Gastroesophageal sphincter (tissue), 4 donors: ENCODE results near the gene FAM13C. TPM values are rescaled to one million over a fixed set of nuclear protein-coding genes. Genes with fewer than 3 reads are reported as not detected.

Experiments
- ATAC-seq: fragments of 150-250 bp; one replicate; pipeline ENCODE4 v1.9.1; 2016; ENCODE audit warnings: mild to moderate bottlenecking, moderate library complexity
- H3K27ac ChIP-seq, 4 donors: fragments of 200-600 bp; sonication (generic) in 3 of 4; 1 replicate in 3 of 4; 2 replicates in 1 of 4; pipeline ENCODE4 v1.5.1; 2016 to 2019
- H3K27me3 ChIP-seq: fragments of 200-600 bp; sonication (generic); one replicate; pipeline ENCODE4 v1.5.1; 2019
- H3K36me3 ChIP-seq, 2 donors: fragments of 200-600 bp; sonication (generic); one replicate each; pipeline ENCODE4 v1.5.1; 2019; ENCODE audit warnings: control low read depth in 1 of 2
- H3K4me1 ChIP-seq, 3 donors: fragments of 200-600 bp; sonication (generic); 1 replicate in 2 of 3; 2 replicates in 1 of 3; pipeline ENCODE4 v1.5.1; 2016 to 2019; ENCODE audit warnings: control low read depth in 2 of 3
- H3K4me3 ChIP-seq, 2 donors: fragments of 200-600 bp; sonication (generic); one replicate each; pipeline ENCODE4 v1.5.1; 2019; ENCODE audit warnings: mild to moderate bottlenecking in 1 of 2, moderate library complexity in 1 of 2
- H3K9me3 ChIP-seq, 3 donors: fragments of 200-600 bp; sonication (generic); one replicate each; pipeline ENCODE4 v1.5.1; 2017 to 2019; ENCODE audit warnings: control low read depth in 2 of 3
- EP300 ChIP-seq: sonication (generic); formaldehyde crosslinking; IDR thresholded peaks from one replicate; pipeline ENCODE4 v1.6.1; 2017; ENCODE audit warnings: antibody characterized with exemption, mild to moderate bottlenecking
- POLR2A ChIP-seq, 2 donors: fragments of 450-650 bp; IDR thresholded peaks; one replicate each; pipeline ENCODE4 v1.6.1; 2017; ENCODE audit warnings: antibody characterized with exemption in 2 of 2, mild to moderate bottlenecking in 2 of 2, moderate library complexity in 1 of 2
- POLR2AphosphoS5 ChIP-seq: sonication (generic); formaldehyde crosslinking; IDR thresholded peaks from one replicate; pipeline ENCODE4 v1.6.1; 2017; ENCODE audit warnings: antibody characterized with exemption
- WGBS, 2 donors: methylation state at CpG; one replicate each; pipeline ENCODE4 v1.1.5; 2018; ENCODE audit warnings: low coverage in 1 of 2; 5-methylcytosine and 5-hydroxymethylcytosine counted together
- total RNA-seq, 4 donors: library from RNA; depleted of rRNA; stranded (reverse); fragments of >200 nt; gene quantifications; one replicate each; pipeline ENCODE4 v1.1.0, GENCODE V29; 2016
- TF ChIP-seq, protein P1 (sequence below), 4 experiments: fragments of 200-600 bp in 2 of 4; fragments of 450-650 bp in 2 of 4; sonication (generic) in 1 of 4; IDR thresholded peaks; one replicate each; pipeline ENCODE4 v1.5.1; 2017 to 2019; ENCODE audit warnings: antibody characterized with exemption in 4 of 4, mild to moderate bottlenecking in 2 of 4, moderate library complexity in 2 of 4

Gene FAM13C
- total RNA-seq, 4 donors from 2014 or later = 26.9 to 79.9 (median 45.5) TPM

- Histone ChIP-seq H3K4me1 (peaks cover 5 to 59% (median 18%) of the 10 kb centered on the region in 3 donors), H3K9me3 (no peaks in the 10 kb centered on the region), H3K36me3 (peaks cover 0 to 13% of the 10 kb centered on the region in 2 donors), H3K4me3 (no peak overlapping the region), H3K27ac (no peak overlapping the region), H3K27me3 (no peaks in the 10 kb centered on the region)
- WGBS, 2 donors = 86 to 90% methylated on average over 1 to 2 of the region's 3 CpGs
- TF ChIP-seq, protein P1, sequence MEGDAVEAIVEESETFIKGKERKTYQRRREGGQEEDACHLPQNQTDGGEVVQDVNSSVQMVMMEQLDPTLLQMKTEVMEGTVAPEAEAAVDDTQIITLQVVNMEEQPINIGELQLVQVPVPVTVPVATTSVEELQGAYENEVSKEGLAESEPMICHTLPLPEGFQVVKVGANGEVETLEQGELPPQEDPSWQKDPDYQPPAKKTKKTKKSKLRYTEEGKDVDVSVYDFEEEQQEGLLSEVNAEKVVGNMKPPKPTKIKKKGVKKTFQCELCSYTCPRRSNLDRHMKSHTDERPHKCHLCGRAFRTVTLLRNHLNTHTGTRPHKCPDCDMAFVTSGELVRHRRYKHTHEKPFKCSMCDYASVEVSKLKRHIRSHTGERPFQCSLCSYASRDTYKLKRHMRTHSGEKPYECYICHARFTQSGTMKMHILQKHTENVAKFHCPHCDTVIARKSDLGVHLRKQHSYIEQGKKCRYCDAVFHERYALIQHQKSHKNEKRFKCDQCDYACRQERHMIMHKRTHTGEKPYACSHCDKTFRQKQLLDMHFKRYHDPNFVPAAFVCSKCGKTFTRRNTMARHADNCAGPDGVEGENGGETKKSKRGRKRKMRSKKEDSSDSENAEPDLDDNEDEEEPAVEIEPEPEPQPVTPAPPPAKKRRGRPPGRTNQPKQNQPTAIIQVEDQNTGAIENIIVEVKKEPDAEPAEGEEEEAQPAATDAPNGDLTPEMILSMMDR (IDR thresholded peaks at IDR 0.05) = no peak
- TF ChIP-seq EP300 = no peak
- TF ChIP-seq POLR2AphosphoS5 = no peak
- TF ChIP-seq POLR2A (IDR thresholded peaks at IDR 0.05) = no peak
- no peak for ATAC-seq
These were observed 74.6 kb downstream of the FAM13C start for GRCh38 chr10:59287587-59288255.

GRCh38 chr10:59285848-59286247, 76.5 kb downstream of the FAM13C start:
- 90 to 95% methylated on average over 2 to 4 of the region's 4 CpGs for WGBS, 2 donors
- Histone ChIP-seq H3K27ac (peak overlapping the region in 1 of 4 donors; percentile 58), H3K4me1 (peaks cover 5 to 70% (median 18%) of the 10 kb centered on the region in 3 donors), H3K36me3 (peaks cover 0 to 23% of the 10 kb centered on the region in 2 donors), H3K4me3 (no peak overlapping the region), H3K27me3 (no peaks in the 10 kb centered on the region), H3K9me3 (no peaks in the 10 kb centered on the region)
- no peak for ATAC-seq
- TF ChIP-seq EP300 (no peak), POLR2AphosphoS5 (no peak), POLR2A (IDR thresholded peaks at IDR 0.05) (no peak)
- TF ChIP-seq, protein P1 (IDR thresholded peaks at IDR 0.05) = no peak

- H3K9me3 ChIP-seq = no peaks in the 10 kb centered on the region
- peaks cover 0 to 23% of the 10 kb centered on the region in 2 donors for H3K36me3 ChIP-seq
- peaks cover 5 to 73% (median 18%) of the 10 kb centered on the region in 3 donors for H3K4me1 ChIP-seq
- WGBS, 2 donors = 82% methylated on average over 4 of the region's 4 CpGs; no CpG with 5 or more reads in 1 of the 2 donors
- no peak for ATAC-seq
- no peak overlapping the region for H3K4me3 ChIP-seq
- peak overlapping the region in 1 of 4 donors; percentile 58 for H3K27ac ChIP-seq
- H3K27me3 ChIP-seq = no peaks in the 10 kb centered on the region
- TF ChIP-seq POLR2A (IDR thresholded peaks at IDR 0.05) (no peak), EP300 (no peak), POLR2AphosphoS5 (no peak)
- TF ChIP-seq, protein P1 (IDR thresholded peaks at IDR 0.05) = no peak
These were observed 77.3 kb downstream of the FAM13C start for GRCh38 chr10:59285073-59285472.

- Histone ChIP-seq H3K4me1 (peaks cover 9 to 80% (median 18%) of the 10 kb centered on the region in 3 donors), H3K27me3 (no peaks in the 10 kb centered on the region), H3K36me3 (peaks cover 0 to 22% of the 10 kb centered on the region in 2 donors), H3K27ac (peak overlapping the region in 3 of 4 donors; percentile 6 to 58 (median 23)), H3K9me3 (no peaks in the 10 kb centered on the region), H3K4me3 (no peak overlapping the region)
- 53 to 70% methylated on average over 6 to 7 of the region's 7 CpGs for WGBS, 2 donors
- TF ChIP-seq POLR2A (IDR thresholded peaks at IDR 0.05) (no peak), EP300 (no peak), POLR2AphosphoS5 (no peak)
- TF ChIP-seq, protein P1 (IDR thresholded peaks at IDR 0.05) = no peak
- ATAC-seq = no peak
These were observed 78.0 kb downstream of the FAM13C start for GRCh38 chr10:59284118-59284975.
